Left ventricle myocardium inferior (tissue), 1 donor: ENCODE data around the gene DCANP1. TPM values are rescaled to one million over a fixed set of nuclear protein-coding genes. Genes with fewer than 3 reads are reported as not detected.

Experiments
- DNase-seq: peaks from one replicate; pipeline ENCODE4 v3.0.0-alpha.2; 2020
- H3K27ac ChIP-seq: fragments of 200-600 bp; replicated peaks from 2 replicates; pipeline ENCODE4 v1.8.0; 2021
- H3K27me3 ChIP-seq: fragments of 200-600 bp; 2 replicates; pipeline ENCODE4 v1.8.0; 2021; ENCODE audit warnings: low read depth
- H3K36me3 ChIP-seq: fragments of 200-600 bp; 2 replicates; pipeline ENCODE4 v1.8.0; 2021
- H3K4me1 ChIP-seq: fragments of 200-600 bp; 2 replicates; pipeline ENCODE4 v1.8.0; 2021
- H3K4me3 ChIP-seq: fragments of 200-600 bp; 2 replicates; pipeline ENCODE4 v1.8.0; 2021; ENCODE audit warnings: mild to moderate bottlenecking, moderate library complexity
- H3K9me3 ChIP-seq: fragments of 200-600 bp; replicated peaks from 2 replicates; pipeline ENCODE4 v1.8.0; 2021
- CTCF ChIP-seq: fragments of 200-600 bp; IDR thresholded peaks from 2 replicates; pipeline ENCODE4 v1.8.0; 2021; ENCODE audit warnings: antibody characterized with exemption, mild to moderate bottlenecking, borderline replicate concordance
- intact Hi-C: fragments of 100-400 bp; cut with micrococcal nuclease; formaldehyde crosslinking; loops from one replicate; pipeline ENCODE4 v1.11.0; 2022
- total RNA-seq: library from RNA; stranded (reverse); fragmentation: NEBNext Ultra II Directional; extraction: Animal tissue kit (Norgen Biotek cat#: 25700); gene quantifications from one replicate; pipeline ENCODE4 v1.2.1, GENCODE V29; 2021
- donor health status: DM: no; HTN: yes; CAD: no; lungs with severe emphysema.

Gene DCANP1
- total RNA-seq, 1 donor from 2014 or later = not detected

DNA sequence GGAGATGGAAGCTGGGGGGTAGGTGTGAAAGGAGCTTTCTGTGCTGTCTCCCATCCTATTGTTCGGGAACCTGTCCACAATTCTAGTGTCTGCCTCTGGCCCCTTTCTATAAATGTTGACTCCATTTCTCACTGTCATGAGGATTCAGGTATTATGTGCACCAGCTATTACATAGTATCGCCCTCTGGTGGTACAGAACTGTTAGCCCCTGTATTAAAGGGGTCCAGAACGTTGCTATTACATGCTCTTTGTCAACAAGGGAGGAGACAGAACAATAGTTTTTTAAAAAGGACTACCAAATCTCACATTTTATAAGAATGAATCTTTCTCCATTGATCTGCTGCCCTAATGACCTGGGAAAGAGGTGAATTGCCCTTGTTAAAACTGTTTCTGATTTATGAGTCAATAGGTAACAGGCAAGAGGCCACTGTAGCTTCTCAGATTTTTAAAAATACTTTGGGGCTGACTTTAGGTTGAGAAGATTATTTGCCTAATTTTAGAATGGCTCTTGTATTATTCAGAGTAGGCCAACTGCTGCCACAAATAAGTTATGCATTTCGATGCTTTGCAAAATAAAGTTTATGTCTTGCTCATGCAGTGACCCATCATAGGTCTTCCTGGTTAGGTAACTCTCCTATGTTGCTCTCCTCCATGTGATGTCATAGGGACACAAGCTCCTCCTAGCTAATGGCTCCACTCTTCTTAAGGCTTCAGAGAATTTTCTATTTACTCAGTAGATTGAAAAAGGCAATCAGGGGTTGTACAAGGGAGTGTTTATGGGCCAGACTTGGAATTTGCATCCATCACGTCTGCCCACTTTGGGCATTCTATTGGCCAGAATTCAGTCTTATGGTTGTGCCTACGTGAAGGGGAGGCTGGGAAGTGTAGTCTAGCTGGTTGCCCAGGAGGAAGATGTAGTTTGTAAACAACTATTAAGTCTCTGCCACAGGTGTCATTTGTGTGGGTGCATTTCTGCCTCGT, 20.8 kb downstream of the DCANP1 start:
- H3K9me3 ChIP-seq = peaks cover 12% of the 10 kb centered on the region
- peaks cover 24% of the 10 kb centered on the region for H3K4me1 ChIP-seq
- H3K36me3 ChIP-seq = no peaks in the 10 kb centered on the region
- H3K27ac ChIP-seq = no peak overlapping the region
- no peak overlapping the region for H3K4me3 ChIP-seq
- intact Hi-C loops = no loop called here
- DNase-seq = no peak
- peak; percentile 81 for TF ChIP-seq CTCF
- no peaks in the 10 kb centered on the region for H3K27me3 ChIP-seq

GRCh38 chr5:135425641-135426040, 21.5 kb downstream of the DCANP1 start:
- Histone ChIP-seq H3K27ac (no peak overlapping the region), H3K27me3 (no peaks in the 10 kb centered on the region), H3K36me3 (no peaks in the 10 kb centered on the region), H3K4me1 (peaks cover 24% of the 10 kb centered on the region), H3K9me3 (peaks cover 12% of the 10 kb centered on the region), H3K4me3 (no peak overlapping the region)
- no peak for DNase-seq
- intact Hi-C loops = no loop called here
- no peak for TF ChIP-seq CTCF

DNA sequence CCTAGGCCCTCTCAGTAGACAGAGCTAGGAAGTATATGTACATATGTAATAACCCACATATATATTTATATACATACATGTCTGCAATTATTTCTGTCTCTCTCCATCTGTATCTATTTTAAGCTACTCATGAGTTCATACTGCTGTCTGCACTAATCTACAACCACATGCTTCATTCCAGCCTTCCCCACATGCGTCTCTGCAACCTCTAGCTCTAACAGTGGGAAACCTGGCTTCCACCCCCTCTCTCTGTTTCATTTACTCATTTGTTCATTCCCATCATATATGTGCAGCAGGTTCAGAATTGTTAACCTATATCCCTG, 23.3 kb downstream of the DCANP1 start:
- Histone ChIP-seq H3K27ac (no peak overlapping the region), H3K4me3 (no peak overlapping the region), H3K36me3 (no peaks in the 10 kb centered on the region), H3K9me3 (peaks cover 19% of the 10 kb centered on the region), H3K27me3 (no peaks in the 10 kb centered on the region), H3K4me1 (peaks cover 14% of the 10 kb centered on the region)
- intact Hi-C loops = no loop called here
- no peak for TF ChIP-seq CTCF
- no peak for DNase-seq

- H3K4me3 ChIP-seq = no peak overlapping the region
- no peak overlapping the region for H3K27ac ChIP-seq
- H3K27me3 ChIP-seq = no peaks in the 10 kb centered on the region
- H3K36me3 ChIP-seq = no peaks in the 10 kb centered on the region
- H3K9me3 ChIP-seq = peaks cover 17% of the 10 kb centered on the region
- intact Hi-C loops = no loop called here
- no peak for DNase-seq
- peaks cover 14% of the 10 kb centered on the region for H3K4me1 ChIP-seq
- no peak for TF ChIP-seq CTCF
Measured at GRCh38 chr5:135423146-135423845, 23.9 kb downstream of the DCANP1 start.

DNA sequence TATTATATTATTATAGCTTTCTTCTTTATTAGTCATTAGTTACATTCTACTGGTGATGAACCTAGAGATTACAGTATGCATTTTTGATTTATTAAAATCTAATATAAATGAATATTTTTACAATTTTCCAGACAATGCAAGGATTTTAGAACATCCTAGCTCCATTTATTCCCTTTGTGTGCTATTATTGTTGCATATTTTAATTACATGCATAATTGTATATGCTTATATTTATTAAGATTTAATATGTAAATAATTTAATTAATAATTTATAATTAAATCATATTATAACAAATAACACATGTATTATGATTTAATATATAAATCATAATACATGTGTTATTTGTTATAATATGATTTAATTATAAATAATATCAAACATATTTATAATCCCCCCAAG, 24.7 kb downstream of the DCANP1 start:
- peaks cover 14% of the 10 kb centered on the region for H3K9me3 ChIP-seq

More for the DNA sequence above, 24.7 kb downstream of the DCANP1 start:
- no peaks in the 10 kb centered on the region for H3K36me3 ChIP-seq
- DNase-seq = no peak
- H3K4me1 ChIP-seq = peaks cover 14% of the 10 kb centered on the region
- H3K4me3 ChIP-seq = no peak overlapping the region
- intact Hi-C loops = no loop called here
- no peak overlapping the region for H3K27ac ChIP-seq
- no peak for TF ChIP-seq CTCF
- no peaks in the 10 kb centered on the region for H3K27me3 ChIP-seq
